Liver (tissue), 9 donors: Measurements from ENCODE around the gene NXN. TPM values are rescaled to one million over a fixed set of nuclear protein-coding genes. Genes with fewer than 3 reads are reported as not detected.
"Not testable (repeated sequence)": the region's sequence is repeated elsewhere in the genome, so short reads cannot be mapped to it uniquely, and the experiment has no call there.

ENCODE experiments used
- DNase-seq: peaks from one replicate; pipeline ENCODE4 v3.0.0-alpha.2; 2017; ENCODE audit warnings: low spot score
- H3K27ac ChIP-seq, 2 donors: one replicate each; pipeline ENCODE4 v1.7.0; 2013; ENCODE audit warnings: inconsistent platforms in 2 of 2, low read length in 2 of 2, control low read depth in 1 of 2, low read depth in 1 of 2, mild to moderate bottlenecking in 1 of 2
- H3K27me3 ChIP-seq, 4 donors: one replicate each; pipeline versions ENCODE4 v1.6.1 to v1.7.0; 2013; ENCODE audit warnings: low read length in 3 of 4, inconsistent platforms in 1 of 4, mild to moderate bottlenecking in 1 of 4, moderate library complexity in 1 of 4; ENCODE audit not compliant: control insufficient read depth in 4 of 4, insufficient read depth in 4 of 4
- H3K36me3 ChIP-seq, 4 donors: one replicate each; pipeline versions ENCODE4 v1.6.1 to v1.7.0; 2013; ENCODE audit warnings: low read length in 3 of 4, mild to moderate bottlenecking in 3 of 4, low read depth in 1 of 4, moderate library complexity in 1 of 4; ENCODE audit not compliant: control insufficient read depth in 4 of 4, insufficient read depth in 3 of 4
- H3K4me1 ChIP-seq, 4 donors: one replicate each; pipeline versions ENCODE4 v1.6.1 to v1.7.0; 2013; ENCODE audit warnings: low read length in 3 of 4, mild to moderate bottlenecking in 3 of 4, moderate library complexity in 1 of 4; ENCODE audit not compliant: control insufficient read depth in 4 of 4, insufficient read depth in 4 of 4
- H3K4me3 ChIP-seq, 3 donors: one replicate each; pipeline versions ENCODE4 v1.6.1 to v1.7.0; 2013; ENCODE audit warnings: low read length in 3 of 3, control low read depth in 1 of 3, low read depth in 1 of 3, mild to moderate bottlenecking in 1 of 3
- H3K9ac ChIP-seq, 2 donors: one replicate each; pipeline ENCODE4 v1.7.0; 2013; ENCODE audit warnings: low read length in 2 of 2, mild to moderate bottlenecking in 2 of 2, moderate library complexity in 2 of 2, control low read depth in 1 of 2, low read depth in 1 of 2
- H3K9me3 ChIP-seq, 4 donors: one replicate each; pipeline versions ENCODE4 v1.6.1 to v1.7.0; 2013; ENCODE audit warnings: low read length in 3 of 4; ENCODE audit not compliant: control insufficient read depth in 4 of 4
- ATF3 ChIP-seq: IDR thresholded peaks from 2 replicates; pipeline ENCODE4 v1.6.1; 2016; ENCODE audit warnings: antibody characterized with exemption
- CTCF ChIP-seq: fragments of 150-350 bp; IDR thresholded peaks from 2 replicates; pipeline ENCODE4 v1.5.1; 2017; ENCODE audit warnings: improper control_type of control experiment, low read depth, low read length; ENCODE audit not compliant: missing input control
- EGR1 ChIP-seq, 2 donors: IDR thresholded peaks; 2 replicates each; pipeline ENCODE4 v1.6.1; 2016 to 2018; ENCODE audit warnings: antibody characterized with exemption in 2 of 2, low read depth in 2 of 2
- FOXA2 ChIP-seq: IDR thresholded peaks from 2 replicates; pipeline ENCODE4 v1.6.1; 2016; ENCODE audit warnings: antibody characterized with exemption
- GABPA ChIP-seq, 2 donors: IDR thresholded peaks in 1 of 2; conservative IDR thresholded peaks in 1 of 2; 2 replicates each; pipeline ENCODE4 v1.6.1; 2016; ENCODE audit warnings: antibody characterized with exemption in 2 of 2, mild to moderate bottlenecking in 1 of 2, moderate library complexity in 1 of 2
- HNF4A ChIP-seq, 2 donors: conservative IDR thresholded peaks; 2 replicates each; pipeline ENCODE4 v1.6.1; 2016; ENCODE audit warnings: antibody characterized with exemption in 2 of 2, mild to moderate bottlenecking in 2 of 2
- HNF4G ChIP-seq: IDR thresholded peaks from 2 replicates; pipeline ENCODE4 v1.6.1; 2016; ENCODE audit warnings: antibody characterized with exemption
- JUND ChIP-seq, 2 donors: IDR thresholded peaks; 2 replicates each; pipeline ENCODE4 v1.6.1; 2016; ENCODE audit warnings: antibody characterized with exemption in 2 of 2
- MAX ChIP-seq: IDR thresholded peaks from 2 replicates; pipeline ENCODE4 v1.6.1; 2016; ENCODE audit warnings: antibody characterized with exemption
- NR2F2 ChIP-seq: IDR thresholded peaks from 2 replicates; pipeline ENCODE4 v1.6.1; 2016; ENCODE audit warnings: antibody characterized with exemption
- RAD21 ChIP-seq, 2 donors: IDR thresholded peaks; 2 replicates each; pipeline ENCODE4 v1.6.1; 2016; ENCODE audit warnings: antibody characterized with exemption in 2 of 2, mild to moderate bottlenecking in 2 of 2
- REST ChIP-seq: IDR thresholded peaks from 2 replicates; pipeline ENCODE4 v1.6.1; 2016; ENCODE audit warnings: antibody characterized with exemption, mild to moderate bottlenecking
- RXRA ChIP-seq, 2 donors: IDR thresholded peaks; 2 replicates each; pipeline ENCODE4 v1.6.1; 2017 to 2018; ENCODE audit warnings: antibody characterized with exemption in 2 of 2, mild to moderate bottlenecking in 1 of 2
- SP1 ChIP-seq: IDR thresholded peaks from 2 replicates; pipeline ENCODE4 v1.6.1; 2018; ENCODE audit warnings: antibody characterized with exemption, mild to moderate bottlenecking
- TAF1 ChIP-seq: conservative IDR thresholded peaks from 2 replicates; pipeline ENCODE4 v1.6.1; 2016; ENCODE audit warnings: antibody characterized with exemption, mild to moderate bottlenecking
- ZBTB33 ChIP-seq: IDR thresholded peaks from 2 replicates; pipeline ENCODE4 v1.6.1; 2016; ENCODE audit warnings: antibody characterized with exemption
- WGBS: extraction: QIAGEN DNeasy Blood & Tissue Kit; methylation state at CpG from one replicate; pipeline ENCODE4 v1.1.7; 2013; 5-methylcytosine and 5-hydroxymethylcytosine counted together
- polyA plus RNA-seq, 2 donors: library from polyadenylated mRNA; stranded (reverse) in 1 of 2; unstranded in 1 of 2; fragments of 200-250 nt in 1 of 2; fragments of >200 nt in 1 of 2; fragmentation: Nextera tagmentation in 1 of 2; extraction: Ambion mirVana in 1 of 2; gene quantifications; one replicate each; pipeline versions ENCODE4 v1.2.1 to v1.2.3, GENCODE V29; 2013 to 2015
- total RNA-seq, 2 donors: library from RNA; depleted of rRNA; stranded (reverse); fragments of >200 nt; gene quantifications; one replicate each; pipeline ENCODE4 v1.2.3, GENCODE V29; 2014
- donor health status: healthy.
- donor health status: healthy.
- donor health status: healthy.
- donor health status: healthy.
- donor health status: healthy.

Gene NXN
- total and polyA plus RNA-seq, 4 donors = 2.3 to 4.5 (median 3.3) TPM

- no peaks in the 10 kb centered on the region for H3K27me3 ChIP-seq
- H3K4me1 ChIP-seq = peaks cover 0 to 16% (median 10%) of the 10 kb centered on the region in 4 donors
- WGBS = 85% methylated on average over 7 of the region's 7 CpGs
- H3K9me3 ChIP-seq = no peaks in the 10 kb centered on the region
- no peak overlapping the region for H3K9ac ChIP-seq
- no peak overlapping the region for H3K27ac ChIP-seq
- no peak for DNase-seq
- no peak overlapping the region for H3K4me3 ChIP-seq
- no peak for TF ChIP-seq RAD21 (IDR thresholded peaks at IDR 0.05)
- TF ChIP-seq CTCF = no peak
- no peak for TF ChIP-seq SP1
- TF ChIP-seq FOXA2 = no peak
- TF ChIP-seq MAX = no peak
- TF ChIP-seq HNF4G = no peak
- TF ChIP-seq GABPA (IDR thresholded peaks at IDR 0.05 in 1 of 2, conservative IDR thresholded peaks at IDR 0.05 in 1 of 2) = no peak
- TF ChIP-seq ATF3 = no peak
- no peak for TF ChIP-seq HNF4A (conservative IDR thresholded peaks at IDR 0.05)
- TF ChIP-seq RXRA (IDR thresholded peaks at IDR 0.05) = no peak
- TF ChIP-seq TAF1 = no peak
- no peak for TF ChIP-seq REST
- TF ChIP-seq ZBTB33 = no peak
- TF ChIP-seq NR2F2 = no peak
- no peaks in the 10 kb centered on the region for H3K36me3 ChIP-seq
Observed at GRCh38 chr17:856149-856548, 123.4 kb downstream of the NXN start.

- WGBS = 39% methylated on average over 5 of the region's 5 CpGs
- Histone ChIP-seq H3K4me1 (peaks cover 0 to 12% (median 9%) of the 10 kb centered on the region in 4 donors), H3K36me3 (no peaks in the 10 kb centered on the region), H3K27ac (peak overlapping the region in 1 of 2 donors; percentile 2), H3K27me3 (no peaks in the 10 kb centered on the region), H3K4me3 (no peak overlapping the region), H3K9ac (no peak overlapping the region), H3K9me3 (no peaks in the 10 kb centered on the region)
- no peak for DNase-seq
- no peak for TF ChIP-seq CTCF
- no peak for TF ChIP-seq NR2F2
- TF ChIP-seq FOXA2 = peak; percentile 62
- peak; percentile 14 to 19 for TF ChIP-seq RAD21 (IDR thresholded peaks at IDR 0.05)
- no peak for TF ChIP-seq EGR1 (IDR thresholded peaks at IDR 0.05; ENCODE audit: low read depth in 2 of 2)
- TF ChIP-seq SP1 = peak; percentile 17
- TF ChIP-seq RXRA (IDR thresholded peaks at IDR 0.05) = peak in 1 of 2 donors; percentile 37
- TF ChIP-seq JUND (IDR thresholded peaks at IDR 0.05) = no peak
- no peak for TF ChIP-seq ZBTB33
- TF ChIP-seq HNF4A (conservative IDR thresholded peaks at IDR 0.05) = peak; percentile 53 to 68
Observed at GRCh38 chr17:855569-855968, 124.0 kb downstream of the NXN start.

- H3K27ac ChIP-seq, H3K9me3 ChIP-seq, H3K36me3 ChIP-seq, H3K9ac ChIP-seq, DNase-seq, H3K27me3 ChIP-seq, H3K4me3 ChIP-seq: not testable (repeated sequence)
- peaks cover 0 to 11% (median 9%) of the 10 kb centered on the region in 4 donors for H3K4me1 ChIP-seq
- 94% methylated on average over 9 of the region's 9 CpGs for WGBS
Observed at GRCh38 chr17:852850-853249, 126.7 kb downstream of the NXN start.
